Renal cortical epithelial cell (primary cell): Measurements from ENCODE around the gene MET. TPM values are rescaled to one million over a fixed set of nuclear protein-coding genes. Genes with fewer than 3 reads are reported as not detected.

Source experiments
- total RNA-seq: library from RNA; depleted of rRNA; stranded (reverse); fragments of >200 nt; gene quantifications from 2 replicates; pipeline ENCODE4 v1.2.3, GENCODE V29; 2014

MET gene
- total RNA-seq, 1 donor from 2014 or later: 255 TPM

Other genes with a start within 250 kb of the MET start
- 148 and 223 TPM in 2 replicates for gene CAV2, start 172.5 kb upstream of the MET start, total RNA-seq
- gene CAV1, start 147.2 kb upstream of the MET start, total RNA-seq: 217 and 552 TPM in 2 replicates
- gene CAPZA2, start 190.4 kb downstream of the MET start, total RNA-seq: 314 and 390 TPM in 2 replicates